Type B pancreatic cell (in vitro differentiated cells): ENCODE results near the gene DPP10. TPM values are rescaled to one million over a fixed set of nuclear protein-coding genes. Genes with fewer than 3 reads are reported as not detected.

Experiments used
- DNase-seq: peaks from one replicate; pipeline ENCODE4 v3.0.0; 2021; ENCODE audit warnings: mixed read lengths; ENCODE audit not compliant: unreplicated experiment; ENCODE audit errors: extremely low spot score
- H3K27ac Mint-ChIP-seq: 2 replicates; pipeline ENCODE4 v1.8.0; 2021; ENCODE audit warnings: mild to moderate bottlenecking, mixed read lengths
- H3K27me3 Mint-ChIP-seq: 2 replicates; pipeline ENCODE4 v1.8.0; 2021; ENCODE audit warnings: mixed read lengths
- H3K36me3 Mint-ChIP-seq: 2 replicates; pipeline ENCODE4 v1.8.0; 2021; ENCODE audit warnings: mixed read lengths
- H3K4me1 Mint-ChIP-seq: one replicate; pipeline ENCODE4 v1.8.0; 2021; ENCODE audit warnings: mixed read lengths; ENCODE audit not compliant: unreplicated experiment
- H3K4me3 Mint-ChIP-seq: 2 replicates; pipeline ENCODE4 v1.8.0; 2021; ENCODE audit warnings: mild to moderate bottlenecking, mixed read lengths
- H3K9me3 Mint-ChIP-seq: 2 replicates; pipeline ENCODE4 v1.8.0; 2021; ENCODE audit warnings: mixed read lengths
- CTCF ChIP-seq: fragments of 200-600 bp; sonication (generic); conservative IDR thresholded peaks from 2 replicates; pipeline ENCODE4 v1.5.0; 2021; ENCODE audit warnings: antibody characterized with exemption, mild to moderate bottlenecking
- total RNA-seq: library from RNA; stranded (reverse); gene quantifications from 2 replicates; pipeline ENCODE4 v1.2.1, GENCODE V29; 2021; ENCODE audit warnings: low replicate concordance

DPP10 gene
- total RNA-seq, 1 donor from 2014 or later, result 8.8 TPM

GRCh38 chr2:115364093-115364492 is 921.7 kb downstream of the DPP10 start:
- no peaks in the 10 kb centered on the region for H3K36me3 Mint-ChIP-seq
- H3K4me1 Mint-ChIP-seq, result no peaks in the 10 kb centered on the region
- no peak overlapping the region for H3K27ac Mint-ChIP-seq
- H3K27me3 Mint-ChIP-seq, result no peaks in the 10 kb centered on the region
- H3K9me3 Mint-ChIP-seq, result no peaks in the 10 kb centered on the region
- TF ChIP-seq CTCF, result no peak
- no peak for DNase-seq
- H3K4me3 Mint-ChIP-seq, result no peak overlapping the region

DNA sequence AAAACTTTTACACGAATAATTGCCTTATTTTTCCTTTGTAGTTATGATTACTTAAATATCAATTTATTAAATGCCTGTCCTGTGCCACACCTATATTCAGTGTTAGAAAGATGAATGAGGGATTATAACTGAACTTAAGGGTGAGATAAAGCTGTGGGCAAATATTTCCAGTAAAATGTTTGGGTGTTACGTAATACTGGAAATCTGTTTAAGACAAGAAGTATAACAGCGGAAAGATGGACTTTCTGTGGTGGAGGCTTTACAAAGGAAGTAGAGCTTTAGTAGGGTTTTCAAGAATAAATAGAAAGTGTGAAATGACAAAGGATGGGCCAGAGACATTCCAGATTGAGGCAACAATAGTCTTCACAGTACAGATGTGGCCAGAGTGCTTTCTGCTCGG is 927.0 kb downstream of the DPP10 start:
- Mint-ChIP-seq H3K36me3 (peaks cover 5% of the 10 kb centered on the region), H3K4me3 (no peak overlapping the region), H3K27ac (no peak overlapping the region), H3K9me3 (peaks cover 15% of the 10 kb centered on the region), H3K4me1 (no peaks in the 10 kb centered on the region), H3K27me3 (no peaks in the 10 kb centered on the region)
- no peak for DNase-seq
- TF ChIP-seq CTCF, result no peak

GRCh38 chr2:115374981-115375380 is 932.5 kb downstream of the DPP10 start:
- Mint-ChIP-seq H3K9me3 (peaks cover 19% of the 10 kb centered on the region), H3K27me3 (no peaks in the 10 kb centered on the region), H3K4me3 (no peak overlapping the region), H3K36me3 (peaks cover 12% of the 10 kb centered on the region), H3K27ac (no peak overlapping the region), H3K4me1 (no peaks in the 10 kb centered on the region)
- TF ChIP-seq CTCF, result no peak
- no peak for DNase-seq

DNA sequence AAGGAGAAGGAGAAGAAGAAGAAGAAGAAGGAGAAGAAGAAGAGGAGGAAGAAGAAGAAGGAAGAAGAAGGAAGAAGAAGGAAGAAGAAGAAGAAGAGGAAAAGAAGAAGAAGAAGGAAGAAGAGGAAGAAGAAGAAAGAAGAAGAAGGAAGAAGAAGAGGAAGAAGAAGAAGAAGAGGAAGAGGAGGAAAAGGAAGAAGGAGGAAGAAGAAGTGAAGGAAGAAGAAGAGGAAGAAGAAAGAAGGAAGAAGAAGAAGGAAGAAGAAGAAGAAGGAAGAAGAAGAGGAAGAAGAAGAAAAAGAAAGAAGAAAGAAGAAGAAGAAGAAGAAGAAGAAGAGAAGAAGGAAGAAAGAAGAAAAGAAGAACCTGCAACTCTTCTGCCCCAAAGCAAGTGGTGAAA is 942.0 kb downstream of the DPP10 start:
- Mint-ChIP-seq H3K4me3 (no peak overlapping the region), H3K9me3 (peaks cover 14% of the 10 kb centered on the region), H3K4me1 (no peaks in the 10 kb centered on the region), H3K27ac (no peak overlapping the region), H3K36me3 (peaks cover 4% of the 10 kb centered on the region), H3K27me3 (no peaks in the 10 kb centered on the region)
- no peak for DNase-seq
- TF ChIP-seq CTCF, result no peak

- no peak overlapping the region for H3K4me3 Mint-ChIP-seq
- no peaks in the 10 kb centered on the region for H3K4me1 Mint-ChIP-seq
- no peak for DNase-seq
- peaks cover 9% of the 10 kb centered on the region for H3K9me3 Mint-ChIP-seq
- no peak overlapping the region for H3K27ac Mint-ChIP-seq
- H3K27me3 Mint-ChIP-seq, result no peaks in the 10 kb centered on the region
- TF ChIP-seq CTCF, result no peak
- no peaks in the 10 kb centered on the region for H3K36me3 Mint-ChIP-seq
Measured at GRCh38 chr2:115386465-115386864, 944.0 kb downstream of the DPP10 start.

- Mint-ChIP-seq H3K4me1 (no peaks in the 10 kb centered on the region), H3K27ac (no peak overlapping the region), H3K36me3 (no peaks in the 10 kb centered on the region), H3K4me3 (no peak overlapping the region), H3K9me3 (peaks cover 7% of the 10 kb centered on the region), H3K27me3 (no peaks in the 10 kb centered on the region)
- TF ChIP-seq CTCF, result no peak
- DNase-seq, result no peak
Measured at GRCh38 chr2:115389024-115389423, 946.6 kb downstream of the DPP10 start.
